Measurements from ENCODE around the gene C3orf18.

- TF ChIP-seq POLR2A (IDR thresholded peaks at IDR 0.05; ENCODE audit: borderline replicate concordance, extremely low read depth, insufficient read depth, insufficient read length) (no peak), EGR1 (IDR thresholded peaks at IDR 0.05; ENCODE audit: low read depth) (no peak), JUND (IDR thresholded peaks at IDR 0.05) (no peak), CTCF (IDR thresholded peaks at IDR 0.05 in 2 of 3, conservative IDR thresholded peaks at IDR 0.05 in 1 of 3; ENCODE audit: borderline replicate concordance in 1 of 3, insufficient read depth in 1 of 3, low read depth in 2 of 3, low read length in 2 of 3) (no peak), POLR2AphosphoS5 (IDR thresholded peaks at IDR 0.05; ENCODE audit: low read depth, low read length) (no peak), EZH2 (IDR thresholded peaks at IDR 0.05) (no peak), ZNF274 (IDR thresholded peaks at IDR 0.05; ENCODE audit: low read depth, low read length) (no peak), RAD21 (IDR thresholded peaks at IDR 0.05; ENCODE audit: low read depth) (no peak), REST (IDR thresholded peaks at IDR 0.05; ENCODE audit: low read depth) (no peak), TCF7L2 (IDR thresholded peaks at IDR 0.05; ENCODE audit: borderline replicate concordance, extremely low read depth, insufficient read depth, insufficient read length) (no peak)
These were observed 37.4 kb upstream of the C3orf18 start for GRCh38 chr3:50604628-50605588.
